Mesenchymal stem cell (in vitro differentiated cells and primary cell): ENCODE measurements around the gene CNOT4.

Experiments used
- DNase-seq: peaks from one replicate; pipeline ENCODE4 v3.0.0-alpha.2; 2013
- H2AFZ ChIP-seq: one replicate; pipeline ENCODE4 v1.6.1; 2013; ENCODE audit warnings: low read depth, mild to moderate bottlenecking, control low read depth, inconsistent platforms, low read length, moderate library complexity
- H2AK5ac ChIP-seq: 2 replicates; pipeline ENCODE4 v1.6.1; 2013; ENCODE audit warnings: low read length, moderate library complexity, mild to moderate bottlenecking, inconsistent platforms; ENCODE audit not compliant: severe bottlenecking
- H2BK120ac ChIP-seq: one replicate; pipeline ENCODE4 v1.6.1; 2013; ENCODE audit warnings: low read depth, mild to moderate bottlenecking, inconsistent platforms, low read length, moderate library complexity
- H2BK12ac ChIP-seq, 2 experiments: one replicate each; pipeline ENCODE4 v1.6.1; 2013; ENCODE audit warnings: inconsistent platforms in 2 of 2, low read length in 2 of 2, mild to moderate bottlenecking in 2 of 2, moderate library complexity in 2 of 2, control low read depth in 1 of 2
- H2BK15ac ChIP-seq: one replicate; pipeline ENCODE4 v1.6.1; 2013; ENCODE audit warnings: mild to moderate bottlenecking, low read depth, inconsistent platforms; ENCODE audit not compliant: poor library complexity, severe bottlenecking
- H2BK5ac ChIP-seq: 2 replicates; pipeline ENCODE4 v1.6.1; 2013; ENCODE audit warnings: low read depth, mild to moderate bottlenecking, low read length, control low read depth, inconsistent platforms; ENCODE audit not compliant: poor library complexity, severe bottlenecking
- H3K14ac ChIP-seq, 2 experiments: one replicate each; pipeline ENCODE4 v1.6.1; 2013; ENCODE audit warnings: inconsistent platforms in 2 of 2, low read length in 2 of 2, control low read depth in 1 of 2, mild to moderate bottlenecking in 1 of 2, moderate library complexity in 1 of 2
- H3K18ac ChIP-seq, 2 experiments: one replicate each; pipeline ENCODE4 v1.6.1; 2013; ENCODE audit warnings: inconsistent platforms in 2 of 2, low read length in 2 of 2, control low read depth in 1 of 2, low read depth in 1 of 2, mild to moderate bottlenecking in 1 of 2
- H3K23ac ChIP-seq, 2 experiments: one replicate each; pipeline ENCODE4 v1.6.1; 2013; ENCODE audit warnings: inconsistent platforms in 2 of 2, low read length in 2 of 2, mild to moderate bottlenecking in 2 of 2, moderate library complexity in 2 of 2, control low read depth in 1 of 2
- H3K27ac ChIP-seq: 2 replicates; pipeline ENCODE4 v1.5.1; 2013; ENCODE audit warnings: mild to moderate bottlenecking, moderate library complexity, low read length, control low read depth, inconsistent platforms; ENCODE audit not compliant: poor library complexity, severe bottlenecking
- H3K27me3 ChIP-seq, 2 experiments: 2 replicates each; pipeline versions ENCODE4 v1.6.1 to v1.7.0; 2013; ENCODE audit warnings: low read length in 2 of 2, mild to moderate bottlenecking in 2 of 2, moderate library complexity in 2 of 2, control low read depth in 1 of 2, inconsistent platforms in 1 of 2; ENCODE audit not compliant: control insufficient read depth in 1 of 2, insufficient read depth in 1 of 2
- H3K36me3 ChIP-seq, 2 experiments: 2 replicates each; pipeline versions ENCODE4 v1.6.1 to v1.7.0; 2013; ENCODE audit warnings: low read length in 2 of 2, control low read depth in 1 of 2, inconsistent platforms in 1 of 2, low read depth in 1 of 2, mild to moderate bottlenecking in 1 of 2; ENCODE audit not compliant: insufficient read depth in 2 of 2, control insufficient read depth in 1 of 2
- H3K4ac ChIP-seq, 2 experiments: one replicate each; pipeline ENCODE4 v1.6.1; 2013; ENCODE audit warnings: inconsistent platforms in 2 of 2, low read length in 2 of 2, mild to moderate bottlenecking in 2 of 2, moderate library complexity in 2 of 2, control low read depth in 1 of 2, low read depth in 1 of 2
- H3K4me1 ChIP-seq: 2 replicates; pipeline ENCODE4 v1.6.1; 2013; ENCODE audit warnings: low read depth, low read length, control low read depth; ENCODE audit not compliant: control insufficient read depth, insufficient read depth
- H3K4me2 ChIP-seq: 2 replicates; pipeline ENCODE4 v1.6.1; 2013; ENCODE audit warnings: low read length, mild to moderate bottlenecking, inconsistent platforms; ENCODE audit not compliant: poor library complexity, severe bottlenecking
- H3K4me3 ChIP-seq, 2 experiments: 2 replicates each; pipeline versions ENCODE4 v1.5.1 to v1.7.0; 2013; ENCODE audit warnings: low read length in 2 of 2, mild to moderate bottlenecking in 2 of 2, control low read depth in 1 of 2, low read depth in 1 of 2; ENCODE audit not compliant: insufficient read depth in 1 of 2
- H3K79me1 ChIP-seq: replicated peaks from 2 replicates; pipeline ENCODE4 v1.6.1; 2013; ENCODE audit warnings: mild to moderate bottlenecking, control low read depth, low read length, inconsistent platforms; ENCODE audit not compliant: poor library complexity, severe bottlenecking
- H3K9ac ChIP-seq: 2 replicates; pipeline ENCODE4 v1.7.0; 2013; ENCODE audit warnings: mild to moderate bottlenecking, low read length, moderate library complexity
- H3K9me3 ChIP-seq: 2 replicates; pipeline ENCODE4 v1.7.0; 2013; ENCODE audit warnings: mild to moderate bottlenecking, low read length; ENCODE audit not compliant: control insufficient read depth
- H4K8ac ChIP-seq: one replicate; pipeline ENCODE4 v1.6.1; 2013; ENCODE audit warnings: inconsistent platforms, mild to moderate bottlenecking, low read length, moderate library complexity
- H4K91ac ChIP-seq: one replicate; pipeline ENCODE4 v1.6.1; 2013; ENCODE audit warnings: mild to moderate bottlenecking, low read length, inconsistent platforms
- WGBS: methylation state at CpG from one replicate; pipeline ENCODE4 v1.1.7; 2013; ENCODE audit warnings: mixed read lengths; 5-methylcytosine and 5-hydroxymethylcytosine counted together

Gene CNOT4

GRCh38 chr7:135425036-135425435 lies 84.9 kb downstream of the CNOT4 start:
- H2BK120ac ChIP-seq = no peak overlapping the region
- no peak overlapping the region for H4K8ac ChIP-seq
- DNase-seq = no peak
- no peak overlapping the region for H3K4me2 ChIP-seq
- H3K9me3 ChIP-seq = no peaks in the 10 kb centered on the region
- no peak overlapping the region for H3K23ac ChIP-seq
- H3K4ac ChIP-seq = no peak overlapping the region
- no peaks in the 10 kb centered on the region for H3K27me3 ChIP-seq
- no peak overlapping the region for H2AFZ ChIP-seq
- peaks cover 12% of the 10 kb centered on the region for H3K79me1 ChIP-seq
- no peak overlapping the region for H2BK12ac ChIP-seq
- H3K18ac ChIP-seq = no peak overlapping the region
- 100% methylated on average over 2 of the region's 2 CpGs for WGBS
- peaks cover 3 to 4% of the 10 kb centered on the region in 2 experiments for H3K36me3 ChIP-seq
- no peaks in the 10 kb centered on the region for H3K4me1 ChIP-seq
- H3K9ac ChIP-seq = no peak overlapping the region
- H3K4me3 ChIP-seq = no peak overlapping the region
- no peak overlapping the region for H2AK5ac ChIP-seq
- no peak overlapping the region for H2BK15ac ChIP-seq
- no peak overlapping the region for H2BK5ac ChIP-seq
- no peak overlapping the region for H3K27ac ChIP-seq
- H4K91ac ChIP-seq = no peak overlapping the region
- no peak overlapping the region for H3K14ac ChIP-seq

- Histone ChIP-seq H2BK12ac (no peak overlapping the region), H3K9me3 (no peaks in the 10 kb centered on the region), H3K9ac (no peak overlapping the region), H3K27ac (no peak overlapping the region), H3K18ac (no peak overlapping the region), H3K4me1 (no peaks in the 10 kb centered on the region), H3K4ac (no peak overlapping the region), H2BK5ac (no peak overlapping the region), H4K8ac (no peak overlapping the region), H2AK5ac (no peak overlapping the region), H2AFZ (no peak overlapping the region), H2BK15ac (no peak overlapping the region), H3K14ac (no peak overlapping the region), H3K27me3 (no peaks in the 10 kb centered on the region), H3K79me1 (peaks cover 16% of the 10 kb centered on the region), H4K91ac (no peak overlapping the region), H3K4me3 (no peak overlapping the region), H2BK120ac (no peak overlapping the region), H3K4me2 (no peak overlapping the region), H3K36me3 (peaks cover 6 to 21% of the 10 kb centered on the region in 2 experiments), H3K23ac (no peak overlapping the region)
- DNase-seq = no peak
- 97% methylated on average over 4 of the region's 4 CpGs for WGBS
Observed at GRCh38 chr7:135420786-135421185, 89.1 kb downstream of the CNOT4 start.

DNA sequence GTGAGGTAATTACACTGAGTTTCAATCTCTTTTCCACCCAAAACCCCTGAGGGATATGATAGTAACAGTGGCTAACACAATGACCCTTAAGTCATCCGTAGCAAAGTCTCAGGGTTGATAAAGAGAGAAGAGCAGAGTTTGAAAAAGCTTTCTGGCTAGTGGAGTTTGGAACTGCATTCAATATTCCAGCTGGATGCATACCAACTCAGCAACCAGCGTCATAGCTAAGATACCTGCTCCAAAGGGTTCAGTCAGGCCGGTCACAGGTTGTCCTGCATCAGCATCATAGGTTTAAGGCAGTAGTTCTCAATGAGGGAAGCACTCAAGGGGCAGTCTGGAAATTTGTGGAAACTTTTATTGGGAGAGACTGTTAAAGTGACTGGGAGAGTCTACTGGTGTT lies 93.5 kb downstream of the CNOT4 start:
- Histone ChIP-seq H2BK15ac (no peak overlapping the region), H3K18ac (no peak overlapping the region), H3K79me1 (peaks cover 15% of the 10 kb centered on the region), H3K4me1 (no peaks in the 10 kb centered on the region), H4K91ac (no peak overlapping the region), H3K23ac (no peak overlapping the region), H2AK5ac (no peak overlapping the region), H3K4ac (no peak overlapping the region), H2BK12ac (no peak overlapping the region), H2BK5ac (no peak overlapping the region), H3K14ac (no peak overlapping the region), H3K36me3 (peaks cover 6 to 36% of the 10 kb centered on the region in 2 experiments), H3K9me3 (no peaks in the 10 kb centered on the region), H3K27ac (no peak overlapping the region), H2AFZ (no peak overlapping the region), H3K4me2 (no peak overlapping the region), H3K9ac (no peak overlapping the region), H3K4me3 (no peak overlapping the region), H3K27me3 (no peaks in the 10 kb centered on the region), H4K8ac (no peak overlapping the region), H2BK120ac (no peak overlapping the region)
- WGBS = 96% methylated on average over 3 of the region's 3 CpGs
- no peak for DNase-seq

GRCh38 chr7:135414850-135415439 lies 95.0 kb downstream of the CNOT4 start:
- no peak overlapping the region for H4K91ac ChIP-seq
- H3K4me1 ChIP-seq = no peaks in the 10 kb centered on the region
- no peak overlapping the region for H3K14ac ChIP-seq
- no peak overlapping the region for H2AK5ac ChIP-seq
- no peak overlapping the region for H3K9ac ChIP-seq
- H2BK15ac ChIP-seq = no peak overlapping the region
- H3K4me2 ChIP-seq = no peak overlapping the region
- no peak overlapping the region for H3K4ac ChIP-seq
- no peak overlapping the region for H2BK120ac ChIP-seq
- DNase-seq = peak; percentile 75
- no peak overlapping the region for H2AFZ ChIP-seq
- H3K4me3 ChIP-seq = no peak overlapping the region
- no peak overlapping the region for H4K8ac ChIP-seq
- 94% methylated on average over 1 of the region's 2 CpGs for WGBS
- no peak overlapping the region for H3K18ac ChIP-seq
- H3K27ac ChIP-seq = no peak overlapping the region
- no peak overlapping the region for H3K23ac ChIP-seq
- no peaks in the 10 kb centered on the region for H3K27me3 ChIP-seq
- peaks cover 3 to 40% of the 10 kb centered on the region in 2 experiments for H3K36me3 ChIP-seq
- peaks cover 11% of the 10 kb centered on the region for H3K79me1 ChIP-seq
- no peak overlapping the region for H2BK5ac ChIP-seq
- H2BK12ac ChIP-seq = no peak overlapping the region
- H3K9me3 ChIP-seq = no peaks in the 10 kb centered on the region
